IMR-90 (cell line): ENCODE measurements around the gene GGTLC1.
"Not testable (repeated sequence)": the region's sequence is repeated elsewhere in the genome, so short reads cannot be mapped to it uniquely, and the experiment has no call there.

Source experiments
- BHLHE40 ChIP-seq: fragments of 150-350 bp; IDR thresholded peaks from 2 replicates; pipeline ENCODE4 v1.6.1; 2016; ENCODE audit warnings: mild to moderate bottlenecking, low read depth, low read length
- CEBPB ChIP-seq: IDR thresholded peaks from 2 replicates; pipeline ENCODE4 v1.6.1; 2012; ENCODE audit warnings: low read depth, low read length, improper control_type of control experiment
- CHD1 ChIP-seq: IDR thresholded peaks from 2 replicates; pipeline ENCODE4 v1.6.1; 2012; ENCODE audit warnings: low read depth, low read length, improper control_type of control experiment
- CTCF ChIP-seq: conservative IDR thresholded peaks from 2 replicates; pipeline ENCODE4 v1.5.1; 2012; ENCODE audit warnings: mild to moderate bottlenecking, low read depth, low read length, improper control_type of control experiment
- ELK1 ChIP-seq: fragments of 150-350 bp; IDR thresholded peaks from 2 replicates; pipeline ENCODE4 v1.6.1; 2016; ENCODE audit warnings: low read depth, mild to moderate bottlenecking, low read length, moderate library complexity, borderline replicate concordance
- FOS ChIP-seq: fragments of 150-350 bp; IDR thresholded peaks from 2 replicates; pipeline ENCODE4 v1.6.1; 2016; ENCODE audit warnings: low read depth, low read length
- MAFK ChIP-seq: IDR thresholded peaks from 2 replicates; pipeline ENCODE4 v1.6.1; 2012; ENCODE audit warnings: low read depth, low read length, improper control_type of control experiment
- MAZ ChIP-seq: IDR thresholded peaks from 2 replicates; pipeline ENCODE4 v1.6.1; 2012; ENCODE audit warnings: low read depth, mild to moderate bottlenecking, low read length, improper control_type of control experiment, moderate library complexity, borderline replicate concordance
- MXI1 ChIP-seq: IDR thresholded peaks from 2 replicates; pipeline ENCODE4 v1.6.1; 2012; ENCODE audit warnings: low read depth, mild to moderate bottlenecking, low read length, moderate library complexity, borderline replicate concordance
- NFE2L2 ChIP-seq: fragments of 150-350 bp; IDR thresholded peaks from 2 replicates; pipeline ENCODE4 v1.6.1; 2016; ENCODE audit warnings: low read depth, mild to moderate bottlenecking, low read length
- POLR2A ChIP-seq: IDR thresholded peaks from 2 replicates; pipeline ENCODE4 v1.6.1; 2012; ENCODE audit warnings: mild to moderate bottlenecking, low read depth, low read length
- RCOR1 ChIP-seq: IDR thresholded peaks from 2 replicates; pipeline ENCODE4 v1.6.1; 2012; ENCODE audit warnings: mild to moderate bottlenecking, low read length, improper control_type of control experiment; ENCODE audit not compliant: insufficient replicate concordance
- RFX5 ChIP-seq: IDR thresholded peaks from 2 replicates; pipeline ENCODE4 v1.8.0; 2012; ENCODE audit warnings: low read depth, mild to moderate bottlenecking, low read length, moderate library complexity
- USF2 ChIP-seq: fragments of 150-350 bp; IDR thresholded peaks from 2 replicates; pipeline ENCODE4 v1.6.1; 2017; ENCODE audit warnings: mild to moderate bottlenecking, antibody characterized with exemption, low read length, low read depth

GRCh38 chr20:23994001-23994633 is 5.5 kb upstream of the GGTLC1 start:
- TF ChIP-seq CTCF, NFE2L2, RFX5, POLR2A, FOS, RCOR1, ELK1, MAFK, MAZ, CEBPB, USF2, MXI1, BHLHE40, CHD1: not testable (repeated sequence)
